Measurements from ENCODE around the gene ROS1.

ROS1 gene

GRCh38 chr6:117456998-117457397 lies 31.3 kb upstream of the ROS1 start:
- Histone ChIP-seq H3K36me3 (no peaks in the 10 kb centered on the region), H3K27me3 (no peaks in the 10 kb centered on the region), H3K4me3 (no peak overlapping the region), H3K9me3 (no peaks in the 10 kb centered on the region), H3K4me1 (no peaks in the 10 kb centered on the region), H3K27ac (no peak overlapping the region)
- DNase-seq, result no peak
- no peak for TF ChIP-seq CTCF (IDR thresholded peaks at IDR 0.05)
- intact Hi-C loops (cut with DNase I; ENCODE audit: low total_unique reads), result no loop called here

- intact Hi-C loops (cut with DNase I; ENCODE audit: low total_unique reads), result no loop called here
Observed at GRCh38 chr6:117456250-117456649, 30.5 kb upstream of the ROS1 start.

GRCh38 chr6:117451671-117452070 lies 25.9 kb upstream of the ROS1 start:
- intact Hi-C loops (cut with DNase I; ENCODE audit: low total_unique reads), result loop anchor here (1.0 kb wide), 1 partner anchor 105 kb away; no protein-coding TSS in a partner anchor
- Histone ChIP-seq H3K36me3 (no peaks in the 10 kb centered on the region), H3K9me3 (no peaks in the 10 kb centered on the region), H3K27ac (no peak overlapping the region), H3K4me1 (peaks cover 0 to 15% (median 0%) of the 10 kb centered on the region in 4 donors), H3K4me3 (no peak overlapping the region), H3K27me3 (no peaks in the 10 kb centered on the region)
- DNase-seq, result no peak
- no peak for TF ChIP-seq CTCF (IDR thresholded peaks at IDR 0.05)

More at GRCh38 chr6:117456250-117456649, 30.5 kb upstream of the ROS1 start:
- Histone ChIP-seq H3K4me1 (no peaks in the 10 kb centered on the region), H3K27me3 (no peaks in the 10 kb centered on the region), H3K4me3 (no peak overlapping the region), H3K9me3 (no peaks in the 10 kb centered on the region), H3K27ac (no peak overlapping the region), H3K36me3 (no peaks in the 10 kb centered on the region)
- no peak for TF ChIP-seq CTCF (IDR thresholded peaks at IDR 0.05)
- DNase-seq, result no peak

GRCh38 chr6:117449549-117450439 lies 24.1 kb upstream of the ROS1 start:
- no peak overlapping the region for H3K4me3 ChIP-seq
- peak in 1 of 2 donors; percentile 40 for DNase-seq
- H3K27ac ChIP-seq, result no peak overlapping the region
- TF ChIP-seq CTCF (IDR thresholded peaks at IDR 0.05), result peak; percentile 67 to 70
- no peaks in the 10 kb centered on the region for H3K36me3 ChIP-seq
- peaks cover 0 to 15% (median 0%) of the 10 kb centered on the region in 4 donors for H3K4me1 ChIP-seq
- H3K27me3 ChIP-seq, result peaks cover 0 to 2% of the 10 kb centered on the region in 2 donors
- intact Hi-C loops (cut with DNase I; ENCODE audit: low total_unique reads), result no loop called here
- no peaks in the 10 kb centered on the region for H3K9me3 ChIP-seq

- Histone ChIP-seq H3K4me3 (no peak overlapping the region), H3K4me1 (peaks cover 0 to 15% (median 0%) of the 10 kb centered on the region in 4 donors), H3K27ac (no peak overlapping the region), H3K9me3 (no peaks in the 10 kb centered on the region), H3K36me3 (no peaks in the 10 kb centered on the region), H3K27me3 (peaks cover 0 to 2% of the 10 kb centered on the region in 2 donors)
- DNase-seq, result no peak
- intact Hi-C loops (cut with DNase I; ENCODE audit: low total_unique reads), result no loop called here
- no peak for TF ChIP-seq CTCF (IDR thresholded peaks at IDR 0.05)
Observed at GRCh38 chr6:117448732-117449485, 23.2 kb upstream of the ROS1 start.

Data from tibial artery (tissue), 4 donors.